ENCODE data around the gene DYRK1A.

- no peak for TF ChIP-seq CTCF (IDR thresholded peaks at IDR 0.05)
- TF ChIP-seq POLR2A (IDR thresholded peaks at IDR 0.05), result no peak
Observed at GRCh38 chr21:37520801-37521200, 154.2 kb downstream of the DYRK1A start.

Data from prostate gland (tissue), 2 donors.